CD4-positive, alpha-beta T cell treated with Interferon alpha-2 for 1 hour (primary cell): ENCODE measurements around the gene ADRA2C.

Source experiments
- DNase-seq, 2 donors: peaks; one replicate each; pipeline ENCODE4 v3.0.0-alpha.2; 2020 to 2022

ADRA2C gene

GRCh38 chr4:3780347-3781171 is 14.4 kb downstream of the ADRA2C start:
- no peak for DNase-seq

GRCh38 chr4:3781193-3781886 is 15.2 kb downstream of the ADRA2C start:
- no peak for DNase-seq

GRCh38 chr4:3781997-3782930 is 16.1 kb downstream of the ADRA2C start:
- no peak for DNase-seq

- DNase-seq = no peak
Measured at GRCh38 chr4:3783693-3784306, 17.6 kb downstream of the ADRA2C start.

GRCh38 chr4:3784454-3785291 is 18.5 kb downstream of the ADRA2C start:
- no peak for DNase-seq

- no peak for DNase-seq
Measured at GRCh38 chr4:3785292-3785565, 19.0 kb downstream of the ADRA2C start.

- DNase-seq = no peak
Measured at GRCh38 chr4:3786196-3786869, 20.1 kb downstream of the ADRA2C start.

GRCh38 chr4:3787489-3788365 is 21.5 kb downstream of the ADRA2C start:
- no peak for DNase-seq

GRCh38 chr4:3788366-3788660 is 22.1 kb downstream of the ADRA2C start:
- DNase-seq = no peak

- no peak for DNase-seq
Measured at GRCh38 chr4:3789587-3789986, 23.4 kb downstream of the ADRA2C start.

GRCh38 chr4:3790006-3790561 is 23.9 kb downstream of the ADRA2C start:
- DNase-seq = no peak

GRCh38 chr4:3791256-3791655 is 25.1 kb downstream of the ADRA2C start:
- no peak for DNase-seq

- DNase-seq = no peak
Measured at GRCh38 chr4:3791910-3792542, 25.8 kb downstream of the ADRA2C start.

- no peak for DNase-seq
Measured at GRCh38 chr4:3792813-3793212, 26.6 kb downstream of the ADRA2C start.

- no peak for DNase-seq
Measured at GRCh38 chr4:3793545-3793944, 27.4 kb downstream of the ADRA2C start.

GRCh38 chr4:3796960-3797359 is 30.8 kb downstream of the ADRA2C start:
- DNase-seq = no peak

GRCh38 chr4:3797831-3798790 is 31.9 kb downstream of the ADRA2C start:
- DNase-seq = no peak

GRCh38 chr4:3799496-3799895 is 33.3 kb downstream of the ADRA2C start:
- DNase-seq = no peak

- DNase-seq = no peak
Measured at GRCh38 chr4:3800351-3800750, 34.2 kb downstream of the ADRA2C start.
